ENCODE results near the gene CD99. TPM values are rescaled to one million over a fixed set of nuclear protein-coding genes. Genes with fewer than 3 reads are reported as not detected.
A peak's percentile ranks its signal among the peaks of the same experiment; 100 is the strongest.
"Not testable (repeated sequence)": the region's sequence is repeated elsewhere in the genome, so short reads cannot be mapped to it uniquely, and the experiment has no call there.

CD99 gene
- total and polyA plus RNA-seq, 8 donors, result 176 to 313 (median 247) TPM

DNA sequence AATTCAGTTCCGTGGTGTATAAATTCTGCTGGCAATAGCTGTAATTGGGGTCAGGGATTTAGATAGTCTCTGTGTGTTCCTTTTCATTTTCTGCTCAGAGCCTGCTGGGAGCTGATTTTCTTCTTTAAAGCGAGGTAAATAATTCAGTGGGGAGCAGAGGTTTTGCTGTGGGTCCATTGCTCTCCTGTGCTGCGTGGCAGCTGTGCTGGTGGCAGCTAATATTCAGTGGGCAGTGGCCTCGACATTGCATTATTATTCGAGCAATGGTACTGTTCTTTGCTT lies 74.4 kb downstream of the CD99 start:
- no peaks in the 10 kb centered on the region for H3K36me3 ChIP-seq
- DNase-seq (no peak), ATAC-seq (no peak)
- intact Hi-C loops (cut with DNase I), result no loop called here
- no peaks in the 10 kb centered on the region for H3K27me3 ChIP-seq
- TF ChIP-seq, protein P1, sequence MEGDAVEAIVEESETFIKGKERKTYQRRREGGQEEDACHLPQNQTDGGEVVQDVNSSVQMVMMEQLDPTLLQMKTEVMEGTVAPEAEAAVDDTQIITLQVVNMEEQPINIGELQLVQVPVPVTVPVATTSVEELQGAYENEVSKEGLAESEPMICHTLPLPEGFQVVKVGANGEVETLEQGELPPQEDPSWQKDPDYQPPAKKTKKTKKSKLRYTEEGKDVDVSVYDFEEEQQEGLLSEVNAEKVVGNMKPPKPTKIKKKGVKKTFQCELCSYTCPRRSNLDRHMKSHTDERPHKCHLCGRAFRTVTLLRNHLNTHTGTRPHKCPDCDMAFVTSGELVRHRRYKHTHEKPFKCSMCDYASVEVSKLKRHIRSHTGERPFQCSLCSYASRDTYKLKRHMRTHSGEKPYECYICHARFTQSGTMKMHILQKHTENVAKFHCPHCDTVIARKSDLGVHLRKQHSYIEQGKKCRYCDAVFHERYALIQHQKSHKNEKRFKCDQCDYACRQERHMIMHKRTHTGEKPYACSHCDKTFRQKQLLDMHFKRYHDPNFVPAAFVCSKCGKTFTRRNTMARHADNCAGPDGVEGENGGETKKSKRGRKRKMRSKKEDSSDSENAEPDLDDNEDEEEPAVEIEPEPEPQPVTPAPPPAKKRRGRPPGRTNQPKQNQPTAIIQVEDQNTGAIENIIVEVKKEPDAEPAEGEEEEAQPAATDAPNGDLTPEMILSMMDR (IDR thresholded peaks at IDR 0.05), result no peak
- H3K9me3 ChIP-seq, result no peaks in the 10 kb centered on the region
- H3K27ac ChIP-seq, result no peak overlapping the region
- no peak overlapping the region for H3K4me3 ChIP-seq
- no peaks in the 10 kb centered on the region for H3K4me1 ChIP-seq

GRCh38 chrX:2766906-2767305 lies 75.8 kb downstream of the CD99 start:
- no peaks in the 10 kb centered on the region for H3K4me1 ChIP-seq
- DNase-seq (peak in 1 of 4 donors; percentile 38), ATAC-seq (peak; percentile 14)
- TF ChIP-seq, protein P1 (IDR thresholded peaks at IDR 0.05), result no peak
- no peaks in the 10 kb centered on the region for H3K27me3 ChIP-seq
- H3K36me3 ChIP-seq, result no peaks in the 10 kb centered on the region
- intact Hi-C loops (cut with DNase I), result no loop called here
- H3K27ac ChIP-seq, result peak overlapping the region in 1 of 2 donors; percentile 58
- H3K9me3 ChIP-seq, result no peaks in the 10 kb centered on the region
- H3K4me3 ChIP-seq, result no peak overlapping the region

- H3K36me3 ChIP-seq, result no peaks in the 10 kb centered on the region
- DNase-seq (peak in 2 of 4 donors; percentile 59 to 85), ATAC-seq (peak; percentile 91)
- no peaks in the 10 kb centered on the region for H3K27me3 ChIP-seq
- H3K27ac ChIP-seq, result peak overlapping the region in 1 of 2 donors; percentile 58
- H3K4me3 ChIP-seq, result no peak overlapping the region
- H3K9me3 ChIP-seq, result no peaks in the 10 kb centered on the region
- intact Hi-C loops (cut with DNase I), result no loop called here
- TF ChIP-seq, protein P1 (IDR thresholded peaks at IDR 0.05), result no peak
- H3K4me1 ChIP-seq, result no peaks in the 10 kb centered on the region
Observed at GRCh38 chrX:2767631-2768455, 76.7 kb downstream of the CD99 start.

DNA sequence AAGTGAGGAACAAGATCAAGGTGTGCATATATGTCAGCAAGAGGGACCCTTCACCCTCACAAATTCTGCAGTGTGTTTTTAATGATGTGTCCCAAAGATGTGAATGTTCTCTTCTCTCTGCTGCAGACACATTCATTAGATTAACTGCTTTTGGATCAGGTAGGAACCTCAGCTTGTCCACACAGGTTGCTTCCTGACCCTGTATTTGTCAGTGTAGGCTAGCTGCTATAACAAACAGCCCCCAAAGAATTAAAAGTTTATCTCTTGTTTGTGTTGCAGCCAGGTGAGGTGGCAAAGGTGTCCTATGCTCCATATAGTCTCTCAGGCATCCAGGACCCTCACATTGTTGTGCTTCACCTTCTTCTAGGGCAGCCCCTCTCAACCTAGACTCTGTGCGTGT lies 78.5 kb downstream of the CD99 start:
- DNase-seq (no peak), ATAC-seq (no peak)
- Histone ChIP-seq H3K27me3 (no peaks in the 10 kb centered on the region), H3K4me1 (no peaks in the 10 kb centered on the region), H3K4me3 (no peak overlapping the region), H3K9me3 (no peaks in the 10 kb centered on the region), H3K27ac (no peak overlapping the region), H3K36me3 (no peaks in the 10 kb centered on the region)
- TF ChIP-seq, protein P1 (IDR thresholded peaks at IDR 0.05), result no peak
- intact Hi-C loops (cut with DNase I), result no loop called here

DNA sequence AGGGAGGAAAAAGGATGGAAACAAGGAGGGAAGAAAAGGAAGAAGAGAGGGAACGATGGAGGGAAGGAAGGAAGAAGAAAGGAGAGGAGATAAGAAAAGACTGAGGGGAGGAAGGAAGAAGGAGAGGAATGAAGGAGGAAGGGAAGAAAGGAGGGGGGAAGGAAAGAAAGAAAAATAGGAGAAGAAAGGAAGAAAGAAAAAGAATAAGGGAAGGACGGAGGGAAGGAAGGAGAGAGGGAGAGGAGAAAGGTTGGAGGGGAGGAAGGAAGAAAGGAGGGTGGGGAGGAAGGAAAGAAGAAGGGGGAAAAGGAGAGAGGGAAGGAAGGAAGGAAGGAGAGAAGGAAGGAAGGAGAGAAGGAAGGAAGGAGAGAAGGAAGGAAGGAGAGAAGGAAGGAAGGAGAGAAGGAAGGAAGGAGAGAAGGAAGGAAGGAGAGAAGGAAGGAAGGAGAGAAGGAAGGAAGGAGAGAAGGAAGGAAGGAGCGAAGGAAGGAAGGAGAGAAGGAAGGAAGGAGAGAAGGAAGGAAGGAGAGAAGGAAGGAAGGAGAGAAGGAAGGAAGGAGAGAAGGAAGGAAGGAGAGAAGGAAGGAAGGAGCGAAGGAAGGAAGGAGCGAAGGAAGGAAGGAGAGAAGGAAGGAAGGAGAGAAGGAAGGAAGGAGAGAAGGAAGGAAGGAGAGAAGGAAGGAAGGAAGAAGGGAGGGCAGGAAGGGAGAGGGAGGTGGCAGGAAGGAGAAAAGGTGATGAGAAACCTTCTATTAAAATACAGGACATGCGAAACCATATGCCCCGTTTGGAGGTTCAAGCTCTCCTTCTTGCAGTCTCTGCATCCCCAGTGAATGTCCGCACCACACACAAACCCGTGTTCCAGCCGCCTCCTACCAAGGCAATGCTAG lies 82.3 kb downstream of the CD99 start:
- intact Hi-C loops (cut with DNase I); H3K27ac ChIP-seq; H3K9me3 ChIP-seq; DNase-seq; ATAC-seq; H3K4me3 ChIP-seq; H3K36me3 ChIP-seq; H3K27me3 ChIP-seq; H3K4me1 ChIP-seq: not testable (repeated sequence)

Measured in left lung (tissue), 10 donors.